Peyer's patch (tissue), 4 donors: ENCODE measurements around the gene AURKB. TPM values are rescaled to one million over a fixed set of nuclear protein-coding genes. Genes with fewer than 3 reads are reported as not detected.
A peak's percentile ranks its signal among the peaks of the same experiment; 100 is the strongest.

Source experiments
- DNase-seq, 3 donors: peaks; one replicate each; pipeline ENCODE4 v3.0.0-alpha.2; 2017 to 2019
- H3K27ac ChIP-seq, 4 donors: fragments of 200-600 bp; sonication (generic); one replicate each; pipeline ENCODE4 v1.5.1; 2016 to 2019
- H3K27me3 ChIP-seq, 2 donors: fragments of 200-600 bp; sonication (generic); one replicate each; pipeline ENCODE4 v1.5.1; 2019
- H3K36me3 ChIP-seq, 3 donors: fragments of 200-600 bp; sonication (generic); one replicate each; pipeline ENCODE4 v1.5.1; 2016 to 2019
- H3K4me1 ChIP-seq, 4 donors: fragments of 200-600 bp; sonication (generic); one replicate each; pipeline ENCODE4 v1.5.1; 2016 to 2019
- H3K4me3 ChIP-seq, 4 donors: fragments of 200-600 bp; sonication (generic); 1 replicate in 3 of 4; 2 replicates in 1 of 4; pipeline ENCODE4 v1.5.1; 2016 to 2019; ENCODE audit warnings: mild to moderate bottlenecking in 1 of 4
- H3K9me3 ChIP-seq, 4 donors: fragments of 200-600 bp; sonication (generic); one replicate each; pipeline ENCODE4 v1.5.1; 2016 to 2019; ENCODE audit warnings: mild to moderate bottlenecking in 1 of 4
- POLR2A ChIP-seq, 2 donors: fragments of 450-650 bp; IDR thresholded peaks; one replicate each; pipeline ENCODE4 v1.5.1; 2017; ENCODE audit warnings: antibody characterized with exemption in 2 of 2, mild to moderate bottlenecking in 2 of 2, moderate library complexity in 2 of 2
- total RNA-seq, 4 donors: library from RNA; depleted of rRNA; stranded (reverse); fragments of >200 nt; gene quantifications; one replicate each; pipeline ENCODE4 v1.1.0, GENCODE V29; 2016
- TF ChIP-seq, protein P1 (sequence below), 6 experiments: fragments of 450-650 bp in 4 of 6; fragments of 200-600 bp in 2 of 6; sonication (generic) in 1 of 6; IDR thresholded peaks; one replicate each; pipeline ENCODE4 v1.5.1; 2017 to 2019; ENCODE audit warnings: antibody characterized with exemption in 6 of 6, mild to moderate bottlenecking in 3 of 6, moderate library complexity in 1 of 6

AURKB gene
- 100 to 1,000 TPM in 1 of 4 donors, 10 to 100 TPM in 3; 10.5 to 111 (median 19.1) TPM for total RNA-seq

DNA sequence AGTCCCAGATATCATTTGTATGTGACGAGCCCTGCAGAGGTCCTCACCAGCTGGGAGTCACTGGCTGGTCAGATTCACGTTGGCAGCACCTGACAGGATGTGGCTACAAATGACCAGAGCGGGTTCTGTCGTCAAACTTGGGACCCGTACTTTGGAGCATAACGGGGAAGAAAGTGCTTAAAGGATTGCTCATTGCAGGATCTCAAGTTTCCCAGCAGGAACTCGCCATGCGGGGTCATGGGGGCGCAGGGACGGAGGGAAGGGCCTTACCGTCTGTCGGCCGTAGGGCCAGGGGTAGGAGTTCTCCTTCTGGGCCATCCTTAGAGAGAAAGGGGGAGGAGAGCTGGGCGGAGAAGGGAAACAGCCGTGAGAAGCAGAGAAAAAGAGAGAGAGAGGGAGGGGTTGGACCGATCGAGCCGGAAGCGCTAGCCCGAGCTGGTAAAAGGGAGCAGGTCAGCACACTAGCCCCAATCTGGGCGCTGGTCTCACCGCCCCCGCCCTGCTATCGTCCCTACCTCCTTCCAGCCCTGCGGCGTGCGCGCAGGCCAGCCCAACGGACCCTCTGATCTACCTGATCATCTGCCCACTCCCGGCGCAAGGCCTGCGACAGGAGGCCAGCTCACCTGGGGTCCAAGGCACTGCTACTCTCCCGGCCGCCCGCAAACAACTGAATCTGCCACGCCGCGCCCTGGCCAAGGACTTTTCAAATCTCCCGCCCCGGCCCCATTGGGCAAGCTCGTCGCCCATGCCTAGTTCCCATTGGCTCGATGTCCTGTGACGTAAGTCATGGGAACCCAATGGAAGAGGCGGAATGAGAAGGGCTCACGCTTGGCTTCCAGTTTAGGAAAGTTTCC lies at the start of gene AURKB:
Gene AURKB (minus strand): TSS at position 669 of the 854 bp plus-strand sequence. CDS start 351 bp downstream, at position 318.
- Histone ChIP-seq H3K27ac (peak within 1 kb of the TSS; percentile 36 to 70 (median 67)), H3K27me3 (no peaks in the 10 kb centered on the region)
- peak in 1 of 2 donors; percentile 9 for TF ChIP-seq POLR2A (IDR thresholded peaks at IDR 0.05)
- TF ChIP-seq, protein P1, sequence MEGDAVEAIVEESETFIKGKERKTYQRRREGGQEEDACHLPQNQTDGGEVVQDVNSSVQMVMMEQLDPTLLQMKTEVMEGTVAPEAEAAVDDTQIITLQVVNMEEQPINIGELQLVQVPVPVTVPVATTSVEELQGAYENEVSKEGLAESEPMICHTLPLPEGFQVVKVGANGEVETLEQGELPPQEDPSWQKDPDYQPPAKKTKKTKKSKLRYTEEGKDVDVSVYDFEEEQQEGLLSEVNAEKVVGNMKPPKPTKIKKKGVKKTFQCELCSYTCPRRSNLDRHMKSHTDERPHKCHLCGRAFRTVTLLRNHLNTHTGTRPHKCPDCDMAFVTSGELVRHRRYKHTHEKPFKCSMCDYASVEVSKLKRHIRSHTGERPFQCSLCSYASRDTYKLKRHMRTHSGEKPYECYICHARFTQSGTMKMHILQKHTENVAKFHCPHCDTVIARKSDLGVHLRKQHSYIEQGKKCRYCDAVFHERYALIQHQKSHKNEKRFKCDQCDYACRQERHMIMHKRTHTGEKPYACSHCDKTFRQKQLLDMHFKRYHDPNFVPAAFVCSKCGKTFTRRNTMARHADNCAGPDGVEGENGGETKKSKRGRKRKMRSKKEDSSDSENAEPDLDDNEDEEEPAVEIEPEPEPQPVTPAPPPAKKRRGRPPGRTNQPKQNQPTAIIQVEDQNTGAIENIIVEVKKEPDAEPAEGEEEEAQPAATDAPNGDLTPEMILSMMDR (IDR thresholded peaks at IDR 0.05), result no peak

DNA sequence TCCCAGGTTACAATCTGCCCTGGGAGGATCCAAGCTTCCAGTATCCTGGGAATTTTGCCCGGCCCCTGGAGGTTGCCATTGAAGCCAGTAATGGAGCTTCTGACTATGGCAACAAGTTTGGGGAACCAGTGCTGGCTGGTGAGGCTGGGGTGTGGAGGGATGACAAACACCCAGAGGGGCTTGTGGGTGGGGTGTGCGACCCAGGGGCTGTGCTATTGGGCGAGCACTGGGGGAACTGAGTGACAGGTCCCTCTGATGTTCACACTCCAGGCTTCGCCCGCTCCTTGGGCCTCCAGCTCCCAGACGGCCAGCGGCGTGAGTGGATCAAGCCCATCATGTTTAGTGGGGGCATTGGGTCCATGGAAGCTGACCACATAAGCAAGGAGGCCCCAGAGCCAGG lies 47.4 kb upstream of the AURKB start:
- no peak for DNase-seq
- no peaks in the 10 kb centered on the region for H3K27me3 ChIP-seq
- TF ChIP-seq, protein P1 (IDR thresholded peaks at IDR 0.05), result no peak
- TF ChIP-seq POLR2A (IDR thresholded peaks at IDR 0.05), result no peak
- H3K36me3 ChIP-seq, result peaks cover 0 to 15% (median 0%) of the 10 kb centered on the region in 3 donors
- H3K4me1 ChIP-seq, result no peaks in the 10 kb centered on the region
- H3K4me3 ChIP-seq, result no peak overlapping the region
- no peaks in the 10 kb centered on the region for H3K9me3 ChIP-seq
- no peak overlapping the region for H3K27ac ChIP-seq

More for the DNA sequence above, at the start of gene AURKB:
- H3K36me3 ChIP-seq, result no peaks in the 10 kb centered on the region
- DNase-seq, result peak; percentile 91 to 98 (median 95)
- peak within 1 kb of the TSS; percentile 44 to 58 (median 54) for H3K4me3 ChIP-seq
- H3K9me3 ChIP-seq, result no peaks in the 10 kb centered on the region
- peaks cover 0 to 13% (median 7%) of the 10 kb centered on the region in 4 donors for H3K4me1 ChIP-seq

DNA sequence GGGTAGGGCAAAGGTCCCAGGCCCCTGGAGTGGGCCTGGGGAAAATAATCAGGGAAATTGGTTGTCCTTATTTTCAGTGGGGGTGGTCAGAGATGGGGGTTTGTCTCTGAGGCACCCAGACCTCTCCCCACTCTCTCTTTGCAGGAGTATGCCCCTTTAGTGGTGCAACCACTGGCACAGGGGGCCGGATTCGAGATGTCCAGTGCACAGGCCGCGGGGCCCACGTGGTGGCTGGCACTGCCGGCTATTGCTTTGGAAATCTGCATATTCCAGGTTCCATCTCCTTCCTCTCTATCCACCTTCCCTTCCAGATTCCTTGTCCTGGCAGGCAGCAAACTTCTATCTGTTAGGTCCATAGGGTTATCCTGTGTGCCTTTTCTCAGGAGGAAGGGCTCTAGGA lies 46.3 kb upstream of the AURKB start:
- no peak for TF ChIP-seq POLR2A (IDR thresholded peaks at IDR 0.05)
- TF ChIP-seq, protein P1 (IDR thresholded peaks at IDR 0.05), result no peak
- Histone ChIP-seq H3K4me3 (no peak overlapping the region), H3K27ac (no peak overlapping the region), H3K36me3 (peaks cover 0 to 12% (median 0%) of the 10 kb centered on the region in 3 donors), H3K9me3 (no peaks in the 10 kb centered on the region), H3K27me3 (no peaks in the 10 kb centered on the region), H3K4me1 (no peaks in the 10 kb centered on the region)
- DNase-seq, result no peak

DNA sequence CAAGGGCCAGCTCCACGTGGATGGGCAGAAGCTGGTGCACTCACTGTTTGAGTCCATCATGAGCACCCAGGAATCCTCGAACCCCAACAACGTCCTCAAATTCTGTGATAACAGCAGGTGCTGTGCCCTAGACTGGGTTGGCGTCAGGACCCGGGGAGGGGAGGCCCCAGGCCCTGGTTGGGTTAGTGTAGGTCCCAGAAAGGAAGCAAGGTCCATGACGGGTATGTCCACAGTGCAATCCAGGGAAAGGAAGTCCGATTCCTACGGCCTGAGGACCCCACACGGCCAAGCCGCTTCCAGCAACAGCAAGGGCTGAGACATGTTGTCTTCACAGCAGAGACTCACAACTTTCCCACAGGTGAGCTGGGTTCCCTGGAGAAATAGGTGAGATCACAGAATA lies 45.9 kb upstream of the AURKB start:
- Histone ChIP-seq H3K4me3 (no peak overlapping the region), H3K27ac (no peak overlapping the region), H3K36me3 (peaks cover 0 to 8% (median 0%) of the 10 kb centered on the region in 3 donors), H3K4me1 (no peaks in the 10 kb centered on the region), H3K9me3 (no peaks in the 10 kb centered on the region), H3K27me3 (no peaks in the 10 kb centered on the region)
- DNase-seq, result no peak
- TF ChIP-seq, protein P1 (IDR thresholded peaks at IDR 0.05), result no peak
- no peak for TF ChIP-seq POLR2A (IDR thresholded peaks at IDR 0.05)

DNA sequence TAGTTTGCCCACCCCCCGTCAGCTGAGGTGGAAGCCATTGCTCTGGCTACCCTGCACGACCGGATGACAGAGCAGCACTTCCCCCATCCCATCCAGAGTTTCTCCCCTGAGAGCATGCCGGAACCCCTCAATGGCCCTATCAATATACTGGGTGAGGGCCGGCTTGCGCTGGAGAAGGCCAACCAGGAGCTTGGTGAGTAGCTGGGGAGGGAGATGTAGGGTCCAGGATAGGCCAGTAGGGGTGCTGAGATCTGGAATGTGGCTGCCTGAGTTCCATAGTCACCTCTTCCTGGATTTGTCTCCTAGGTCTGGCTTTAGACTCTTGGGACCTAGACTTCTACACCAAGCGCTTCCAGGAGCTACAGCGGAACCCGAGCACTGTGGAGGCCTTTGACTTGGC lies 45.1 kb upstream of the AURKB start:
- no peaks in the 10 kb centered on the region for H3K9me3 ChIP-seq
- no peaks in the 10 kb centered on the region for H3K27me3 ChIP-seq
- TF ChIP-seq, protein P1 (IDR thresholded peaks at IDR 0.05), result no peak
- TF ChIP-seq POLR2A (IDR thresholded peaks at IDR 0.05), result no peak
- H3K36me3 ChIP-seq, result peaks cover 0 to 7% (median 0%) of the 10 kb centered on the region in 3 donors
- no peak overlapping the region for H3K4me3 ChIP-seq
- no peak overlapping the region for H3K27ac ChIP-seq
- no peaks in the 10 kb centered on the region for H3K4me1 ChIP-seq
- DNase-seq, result no peak
